ENCODE results near the gene ZNF609.
A peak's percentile ranks its signal among the peaks of the same experiment; 100 is the strongest.

ZNF609 gene

GRCh38 chr15:64460206-64460723 is at the start of gene ZNF609:
Gene ZNF609 (plus strand): TSS chr15:64460578. CDS start chr15:64499420, 38,842 bp downstream.
- peak; percentile 86 for ATAC-seq
- Mint-ChIP-seq H3K4me1 (peaks cover 60% of the 10 kb centered on the region), H3K27ac (peak within 1 kb of the TSS; percentile 85), H3K27me3 (no peaks in the 10 kb centered on the region), H3K9me3 (no peaks in the 10 kb centered on the region), H3K4me3 (peak within 1 kb of the TSS; percentile 90), H3K36me3 (no peaks in the 10 kb centered on the region)

- H3K36me3 Mint-ChIP-seq, result peaks cover 71% of the 10 kb centered on the region
- H3K4me3 Mint-ChIP-seq, result no peak overlapping the region
- no peak overlapping the region for H3K27ac Mint-ChIP-seq
- no peaks in the 10 kb centered on the region for H3K9me3 Mint-ChIP-seq
- no peaks in the 10 kb centered on the region for H3K4me1 Mint-ChIP-seq
- ATAC-seq, result no peak
- no peaks in the 10 kb centered on the region for H3K27me3 Mint-ChIP-seq
These were observed 48.2 kb upstream of the ZNF609 start for GRCh38 chr15:64412216-64412615.

DNA sequence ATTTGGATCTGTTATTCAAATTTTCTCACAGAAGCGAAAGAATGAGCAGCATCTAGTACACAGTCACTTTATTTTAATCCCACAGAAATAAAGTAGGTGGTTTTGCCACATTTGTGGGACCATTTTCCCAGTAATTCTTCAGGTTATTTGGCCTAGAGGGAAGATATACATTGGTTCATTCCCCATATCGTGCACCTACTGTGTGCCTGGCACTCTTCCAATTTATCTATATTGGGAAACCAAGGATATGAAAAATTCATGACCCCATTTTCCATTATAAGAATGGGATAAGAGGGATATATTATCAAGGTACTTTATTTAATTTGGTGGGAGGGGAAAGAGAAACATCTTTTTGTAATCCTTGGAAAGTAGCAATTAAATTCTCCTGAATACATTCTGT is 37.7 kb upstream of the ZNF609 start:
- Mint-ChIP-seq H3K27ac (peak overlapping the region; percentile 67), H3K9me3 (no peaks in the 10 kb centered on the region), H3K4me1 (peaks cover 11% of the 10 kb centered on the region), H3K36me3 (peaks cover 65% of the 10 kb centered on the region), H3K4me3 (no peak overlapping the region), H3K27me3 (no peaks in the 10 kb centered on the region)
- no peak for ATAC-seq

DNA sequence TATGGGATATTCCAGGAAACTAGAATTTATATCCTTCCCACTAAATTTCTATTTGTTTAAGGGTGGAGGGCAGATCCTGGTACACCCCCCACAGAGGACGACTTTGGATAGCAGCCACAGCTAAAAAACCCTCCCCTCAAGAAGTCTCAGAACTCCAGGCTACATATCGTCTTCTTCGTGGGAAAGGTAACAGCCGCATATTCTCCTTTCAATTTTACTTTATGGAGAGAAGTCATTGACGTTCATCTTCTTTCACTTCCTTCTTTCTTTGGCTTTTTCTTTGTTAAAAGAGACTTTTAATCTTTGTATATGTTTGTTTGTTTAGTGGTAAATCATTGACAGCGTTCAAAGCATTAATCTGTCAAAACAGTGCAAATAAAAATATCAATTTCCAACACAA is 36.4 kb upstream of the ZNF609 start:
- H3K4me3 Mint-ChIP-seq, result no peak overlapping the region
- H3K36me3 Mint-ChIP-seq, result peaks cover 61% of the 10 kb centered on the region
- H3K27me3 Mint-ChIP-seq, result no peaks in the 10 kb centered on the region
- peak; percentile 45 for ATAC-seq
- peaks cover 11% of the 10 kb centered on the region for H3K4me1 Mint-ChIP-seq
- H3K27ac Mint-ChIP-seq, result peak overlapping the region; percentile 67
- H3K9me3 Mint-ChIP-seq, result no peaks in the 10 kb centered on the region

DNA sequence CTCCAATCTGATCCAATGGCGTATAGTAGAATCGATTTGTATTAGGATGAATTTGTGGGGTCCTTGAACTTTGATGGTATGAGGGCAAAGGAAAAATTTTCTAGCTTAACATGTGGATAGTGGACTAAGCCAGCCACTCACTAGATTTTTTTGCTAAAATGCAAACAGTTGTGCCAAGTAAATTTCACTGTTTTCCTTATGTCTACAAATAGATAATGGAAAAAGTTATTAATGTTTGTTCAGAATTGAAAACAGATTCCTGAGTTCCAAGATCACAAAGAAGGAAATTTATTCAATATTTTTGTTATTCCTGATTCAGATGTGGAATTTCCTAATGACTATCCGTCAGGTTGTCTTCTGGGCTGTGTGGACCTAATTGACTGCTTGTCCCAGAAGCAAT is 35.2 kb upstream of the ZNF609 start:
- Mint-ChIP-seq H3K36me3 (peaks cover 60% of the 10 kb centered on the region), H3K4me3 (no peak overlapping the region), H3K27ac (no peak overlapping the region), H3K4me1 (peaks cover 11% of the 10 kb centered on the region), H3K27me3 (no peaks in the 10 kb centered on the region), H3K9me3 (no peaks in the 10 kb centered on the region)
- ATAC-seq, result no peak

DNA sequence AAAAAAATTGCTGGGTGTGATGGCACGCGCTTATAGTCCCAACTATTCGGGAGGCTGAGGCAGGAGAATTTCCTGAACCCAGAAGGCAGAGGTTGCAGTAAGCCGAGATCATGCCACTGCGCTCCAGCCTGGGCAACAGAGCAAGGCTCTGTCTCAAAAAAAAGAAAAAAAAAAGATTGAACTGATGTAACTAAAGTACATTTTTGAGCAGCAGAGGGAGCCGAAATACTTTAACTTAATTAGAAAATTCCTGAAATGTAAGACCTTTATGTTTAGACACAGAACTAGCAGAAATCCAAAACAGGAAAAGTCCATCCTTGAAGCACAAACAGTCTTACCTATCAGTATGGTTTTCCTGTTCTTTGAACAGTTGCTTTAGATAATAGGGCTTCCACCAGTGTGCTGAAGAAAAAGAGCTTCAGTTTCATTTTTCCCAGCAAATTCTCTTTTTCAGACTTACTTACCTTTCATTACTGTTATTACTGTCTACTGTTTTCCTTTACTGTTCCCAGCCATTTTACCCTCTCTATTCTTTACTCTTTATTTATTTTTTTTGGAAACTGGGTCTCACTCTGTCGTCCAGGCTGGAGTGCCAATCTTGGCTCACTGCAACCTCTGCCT is 33.4 kb upstream of the ZNF609 start:
- peaks cover 66% of the 10 kb centered on the region for H3K36me3 Mint-ChIP-seq
- no peak for ATAC-seq
- no peak overlapping the region for H3K4me3 Mint-ChIP-seq
- peaks cover 11% of the 10 kb centered on the region for H3K4me1 Mint-ChIP-seq
- H3K27ac Mint-ChIP-seq, result no peak overlapping the region
- H3K27me3 Mint-ChIP-seq, result no peaks in the 10 kb centered on the region
- H3K9me3 Mint-ChIP-seq, result no peaks in the 10 kb centered on the region

DNA sequence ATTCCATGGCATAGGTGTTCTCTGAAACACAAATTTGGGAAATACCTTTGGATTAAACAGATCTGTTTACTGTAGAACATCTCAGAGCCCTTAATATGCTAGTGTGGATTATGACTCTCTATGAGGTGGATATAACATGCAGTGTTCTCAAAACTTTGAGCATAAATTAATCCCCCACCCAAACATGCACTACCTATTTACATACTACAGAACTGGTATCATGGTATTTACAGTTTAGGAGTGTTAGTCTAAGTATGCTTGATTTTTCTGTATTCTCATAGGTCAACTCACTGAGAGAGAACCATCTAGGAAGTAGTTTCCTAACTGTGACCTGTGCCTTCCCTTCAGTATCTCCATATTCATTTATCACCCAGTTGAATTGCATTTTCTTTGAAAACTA is 30.9 kb upstream of the ZNF609 start:
- no peaks in the 10 kb centered on the region for H3K27me3 Mint-ChIP-seq
- no peaks in the 10 kb centered on the region for H3K4me1 Mint-ChIP-seq
- no peak for ATAC-seq
- H3K9me3 Mint-ChIP-seq, result no peaks in the 10 kb centered on the region
- H3K4me3 Mint-ChIP-seq, result no peak overlapping the region
- peaks cover 56% of the 10 kb centered on the region for H3K36me3 Mint-ChIP-seq
- H3K27ac Mint-ChIP-seq, result no peak overlapping the region

- Mint-ChIP-seq H3K9me3 (no peaks in the 10 kb centered on the region), H3K4me3 (no peak overlapping the region), H3K4me1 (no peaks in the 10 kb centered on the region), H3K27ac (no peak overlapping the region), H3K27me3 (no peaks in the 10 kb centered on the region), H3K36me3 (peaks cover 53% of the 10 kb centered on the region)
- no peak for ATAC-seq
These were observed 30.2 kb upstream of the ZNF609 start for GRCh38 chr15:64430000-64430735.

- H3K9me3 Mint-ChIP-seq, result no peaks in the 10 kb centered on the region
- no peaks in the 10 kb centered on the region for H3K27me3 Mint-ChIP-seq
- H3K36me3 Mint-ChIP-seq, result peaks cover 28% of the 10 kb centered on the region
- no peak overlapping the region for H3K4me3 Mint-ChIP-seq
- H3K4me1 Mint-ChIP-seq, result peaks cover 12% of the 10 kb centered on the region
- no peak for ATAC-seq
- no peak overlapping the region for H3K27ac Mint-ChIP-seq
These were observed 22.4 kb upstream of the ZNF609 start for GRCh38 chr15:64437982-64438381.

GRCh38 chr15:64438653-64439447 is 21.5 kb upstream of the ZNF609 start:
- ATAC-seq, result no peak
- Mint-ChIP-seq H3K4me1 (peaks cover 21% of the 10 kb centered on the region), H3K27ac (no peak overlapping the region), H3K27me3 (no peaks in the 10 kb centered on the region), H3K9me3 (no peaks in the 10 kb centered on the region), H3K4me3 (no peak overlapping the region), H3K36me3 (peaks cover 22% of the 10 kb centered on the region)

DNA sequence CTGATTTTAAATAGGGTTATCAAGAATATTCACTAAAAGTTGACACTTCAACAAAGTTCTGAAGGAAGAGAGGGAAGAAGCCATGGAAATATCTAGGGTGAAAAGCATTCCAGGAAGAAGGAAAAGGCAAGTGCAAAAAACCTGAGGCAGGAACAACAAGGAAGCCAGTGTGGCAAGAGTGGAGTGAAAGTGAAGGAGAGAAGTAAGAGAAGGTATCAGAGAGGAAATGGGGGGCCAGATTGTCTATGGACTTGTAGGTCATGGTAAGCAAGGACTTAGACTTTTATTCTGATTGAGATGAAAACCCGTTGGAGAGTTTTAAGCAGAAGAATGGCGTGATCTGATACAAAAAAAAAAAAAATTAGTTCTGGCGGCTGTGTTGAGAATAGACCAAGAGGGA is 18.5 kb upstream of the ZNF609 start:
- ATAC-seq, result no peak
- H3K27me3 Mint-ChIP-seq, result no peaks in the 10 kb centered on the region
- no peak overlapping the region for H3K4me3 Mint-ChIP-seq
- H3K9me3 Mint-ChIP-seq, result no peaks in the 10 kb centered on the region
- peaks cover 29% of the 10 kb centered on the region for H3K4me1 Mint-ChIP-seq
- peaks cover 31% of the 10 kb centered on the region for H3K36me3 Mint-ChIP-seq
- no peak overlapping the region for H3K27ac Mint-ChIP-seq

DNA sequence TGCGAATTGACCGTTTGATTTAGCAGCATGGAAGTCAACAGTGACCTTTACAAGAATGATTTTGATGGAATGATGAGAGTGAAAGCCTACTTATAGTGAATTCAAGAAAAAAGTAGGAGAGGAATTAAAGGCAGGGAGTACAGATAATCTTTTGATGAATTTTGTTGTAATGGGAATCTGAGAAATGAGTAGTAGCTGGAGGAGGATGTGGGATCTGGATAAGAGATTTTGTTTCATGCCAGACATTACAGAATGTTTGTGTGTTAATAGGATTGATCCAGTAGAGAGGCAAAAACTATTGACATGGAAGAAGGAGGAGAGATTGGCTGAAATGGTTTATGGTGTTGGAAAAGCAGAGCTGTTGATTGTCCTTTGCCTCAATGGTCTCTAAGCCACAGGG is 17.4 kb upstream of the ZNF609 start:
- Mint-ChIP-seq H3K4me3 (no peak overlapping the region), H3K9me3 (no peaks in the 10 kb centered on the region), H3K27ac (peak overlapping the region; percentile 85), H3K27me3 (no peaks in the 10 kb centered on the region), H3K36me3 (peaks cover 41% of the 10 kb centered on the region), H3K4me1 (peaks cover 41% of the 10 kb centered on the region)
- ATAC-seq, result no peak

DNA sequence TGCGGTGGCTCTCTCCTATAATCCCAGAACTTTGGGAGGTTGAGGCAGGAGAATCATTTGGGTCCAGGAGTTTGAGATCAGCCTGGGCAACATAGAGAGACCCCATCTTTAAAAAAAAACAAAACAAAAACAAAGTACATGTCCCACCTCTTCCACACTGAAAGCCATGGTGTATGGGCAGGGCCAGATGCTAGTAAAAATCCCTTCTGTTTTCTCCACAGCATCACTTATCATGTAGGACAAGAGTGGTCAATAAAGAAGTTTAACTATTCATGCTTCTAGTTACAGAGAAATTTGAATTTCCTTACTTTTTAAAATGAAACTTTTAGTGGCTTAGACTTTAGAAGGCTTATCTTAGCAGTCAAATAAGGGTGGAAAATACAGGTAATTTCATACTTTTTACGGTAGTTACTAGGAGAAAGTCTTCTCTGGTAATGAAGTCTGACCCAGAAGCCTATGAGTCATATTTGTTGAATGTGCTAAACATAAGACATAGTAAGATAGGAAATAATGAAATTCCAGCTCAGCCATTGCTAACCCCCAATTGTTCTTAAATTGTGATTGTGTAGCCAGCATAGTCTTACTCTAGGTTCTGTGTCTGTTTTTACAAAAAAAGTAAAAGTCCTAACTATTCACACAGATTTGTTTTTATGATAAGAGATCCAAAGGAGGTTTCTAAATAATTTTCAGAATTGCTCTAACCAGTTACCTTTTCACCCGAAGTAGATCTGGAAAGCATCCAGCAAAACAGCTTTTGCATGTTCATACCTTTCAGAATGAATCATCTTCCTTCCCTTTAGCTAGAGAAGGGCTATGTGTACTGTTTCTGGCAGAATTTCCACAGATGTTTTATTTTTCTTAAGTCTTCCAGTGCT is 16.4 kb upstream of the ZNF609 start:
- Mint-ChIP-seq H3K27ac (peak overlapping the region; percentile 85), H3K36me3 (peaks cover 43% of the 10 kb centered on the region), H3K4me3 (peak overlapping the region; percentile 34), H3K9me3 (no peaks in the 10 kb centered on the region), H3K4me1 (peaks cover 44% of the 10 kb centered on the region), H3K27me3 (no peaks in the 10 kb centered on the region)
- peak; percentile 81 for ATAC-seq

- peaks cover 44% of the 10 kb centered on the region for H3K4me1 Mint-ChIP-seq
- H3K27me3 Mint-ChIP-seq, result no peaks in the 10 kb centered on the region
- no peaks in the 10 kb centered on the region for H3K9me3 Mint-ChIP-seq
- H3K36me3 Mint-ChIP-seq, result peaks cover 43% of the 10 kb centered on the region
- H3K27ac Mint-ChIP-seq, result peak overlapping the region; percentile 85
- no peak overlapping the region for H3K4me3 Mint-ChIP-seq
- no peak for ATAC-seq
These were observed 15.5 kb upstream of the ZNF609 start for GRCh38 chr15:64444836-64445235.

All from stimulated activated memory B cell treated with anti-CD40 and anti-IgM and Interleukin-4, amounts not matched to agents 10 μg/mL and 1 μg/mL and 100 μg/mL, for 72 hours (primary cell).